Measurements from ENCODE around the gene SEMA3E. TPM values are rescaled to one million over a fixed set of nuclear protein-coding genes. Genes with fewer than 3 reads are reported as not detected.

The SEMA3E gene
- total RNA-seq, 1 donor from 2014 or later: not detected

GRCh38 chr7:83640731-83641537, 8.0 kb downstream of the SEMA3E start:
- DNase-seq (ENCODE audit: low read depth, low spot score): no peak

- no peak for DNase-seq (ENCODE audit: low read depth, low spot score)
Observed at GRCh38 chr7:83640240-83640639, 8.7 kb downstream of the SEMA3E start.

GRCh38 chr7:83633516-83633915, 15.4 kb downstream of the SEMA3E start:
- DNase-seq (ENCODE audit: low read depth, low spot score): no peak

- DNase-seq (ENCODE audit: low read depth, low spot score): no peak
Observed at GRCh38 chr7:83629117-83629880, 19.6 kb downstream of the SEMA3E start.

- no peak for DNase-seq (ENCODE audit: low read depth, low spot score)
Observed at GRCh38 chr7:83617858-83618257, 31.1 kb downstream of the SEMA3E start.

- DNase-seq (ENCODE audit: low read depth, low spot score): no peak
Observed at GRCh38 chr7:83614112-83614511, 34.8 kb downstream of the SEMA3E start.

GRCh38 chr7:83613232-83613631, 35.7 kb downstream of the SEMA3E start:
- no peak for DNase-seq (ENCODE audit: low read depth, low spot score)

- DNase-seq (ENCODE audit: low read depth, low spot score): no peak
Observed at GRCh38 chr7:83611776-83612175, 37.2 kb downstream of the SEMA3E start.

GRCh38 chr7:83610649-83611304, 38.2 kb downstream of the SEMA3E start:
- no peak for DNase-seq (ENCODE audit: low read depth, low spot score)

GRCh38 chr7:83608716-83609115, 40.2 kb downstream of the SEMA3E start:
- no peak for DNase-seq (ENCODE audit: low read depth, low spot score)

GRCh38 chr7:83603649-83604048, 45.3 kb downstream of the SEMA3E start:
- no peak for DNase-seq (ENCODE audit: low read depth, low spot score)

GRCh38 chr7:83599131-83599530, 49.8 kb downstream of the SEMA3E start:
- no peak for DNase-seq (ENCODE audit: low read depth, low spot score)

GRCh38 chr7:83593921-83594475, 54.9 kb downstream of the SEMA3E start:
- no peak for DNase-seq (ENCODE audit: low read depth, low spot score)

- DNase-seq (ENCODE audit: low read depth, low spot score): no peak
Observed at GRCh38 chr7:83588602-83589240, 60.2 kb downstream of the SEMA3E start.

- no peak for DNase-seq (ENCODE audit: low read depth, low spot score)
Observed at GRCh38 chr7:83586281-83586680, 62.7 kb downstream of the SEMA3E start.

- DNase-seq (ENCODE audit: low read depth, low spot score): no peak
Observed at GRCh38 chr7:83581667-83582435, 67.1 kb downstream of the SEMA3E start.

- no peak for DNase-seq (ENCODE audit: low read depth, low spot score)
Observed at GRCh38 chr7:83579740-83580139, 69.2 kb downstream of the SEMA3E start.

- no peak for DNase-seq (ENCODE audit: low read depth, low spot score)
Observed at GRCh38 chr7:83575436-83575835, 73.5 kb downstream of the SEMA3E start.

- DNase-seq (ENCODE audit: low read depth, low spot score): no peak
Observed at GRCh38 chr7:83574616-83575015, 74.3 kb downstream of the SEMA3E start.

GRCh38 chr7:83562960-83563359, 86.0 kb downstream of the SEMA3E start:
- no peak for DNase-seq (ENCODE audit: low read depth, low spot score)

- DNase-seq (ENCODE audit: low read depth, low spot score): no peak
Observed at GRCh38 chr7:83562289-83562688, 86.7 kb downstream of the SEMA3E start.
